Adrenal gland (tissue), 12 donors: Measurements from ENCODE around the gene ACOX3. TPM values are rescaled to one million over a fixed set of nuclear protein-coding genes. Genes with fewer than 3 reads are reported as not detected.

Experiments used
- DNase-seq, 7 donors: peaks; one replicate each; pipeline ENCODE4 v3.0.0-alpha.2; 2019 to 2020
- H3K27ac ChIP-seq, 5 donors: fragments of 200-600 bp; sonication (generic) in 4 of 5; 1 replicate in 3 of 5; 2 replicates in 2 of 5; pipeline versions ENCODE4 v1.5.1 to v1.8.0; 2016 to 2020; ENCODE audit warnings: mild to moderate bottlenecking in 1 of 5
- H3K27me3 ChIP-seq: fragments of 200-600 bp; 2 replicates; pipeline ENCODE4 v1.8.0; 2021
- H3K36me3 ChIP-seq, 2 donors: fragments of 200-600 bp; replicated peaks in 1 of 2; 1 replicate in 1 of 2; 2 replicates in 1 of 2; pipeline versions ENCODE4 v1.5.1 to v1.8.0; 2018 to 2022
- H3K4me1 ChIP-seq, 2 donors: fragments of 200-600 bp; replicated peaks in 1 of 2; 1 replicate in 1 of 2; 2 replicates in 1 of 2; pipeline versions ENCODE4 v1.5.1 to v1.8.0; 2018 to 2021
- H3K4me3 ChIP-seq, 4 donors: fragments of 200-600 bp; sonication (generic) in 3 of 4; one replicate each; pipeline ENCODE4 v1.5.1; 2016 to 2018
- H3K9me3 ChIP-seq, 3 donors: fragments of 200-600 bp; sonication (generic) in 1 of 3; replicated peaks in 1 of 3; 1 replicate in 2 of 3; 2 replicates in 1 of 3; pipeline versions ENCODE4 v1.5.1 to v1.8.0; 2016 to 2021
- POLR2A ChIP-seq, 2 donors: fragments of 450-650 bp; IDR thresholded peaks; one replicate each; pipeline ENCODE4 v1.6.1; 2017; ENCODE audit warnings: antibody characterized with exemption in 2 of 2, mild to moderate bottlenecking in 2 of 2, moderate library complexity in 1 of 2
- WGBS, 4 donors: extraction: QIAGEN DNeasy Blood & Tissue Kit in 2 of 4; methylation state at CpG; one replicate each; pipeline versions ENCODE4 v1.1.5 to v1.1.7; 2013 to 2017; 5-methylcytosine and 5-hydroxymethylcytosine counted together
- intact Hi-C, 2 donors: fragments of 100-400 bp; cut with DNase I; formaldehyde crosslinking; loops; one replicate each; pipeline versions ENCODE4 v1.14.1 to v1.15.0; 2022 to 2023
- polyA plus RNA-seq, 3 donors: library from polyadenylated mRNA; stranded (reverse); fragments of 200-250 nt in 2 of 3; fragments of 350-450 nt in 1 of 3; fragmentation: Illumina TruSeq in 1 of 3; extraction: RNeasy Lipid Tissue Mini Kit (QIAGEN cat#74804) in 1 of 3; gene quantifications; one replicate each; pipeline ENCODE4 v1.2.3, GENCODE V29; 2013 to 2014
- total RNA-seq, 9 donors: library from RNA; depleted of rRNA in 4 of 9; stranded (reverse); fragments of >200 nt in 4 of 9; fragments of 120-200 nt in 1 of 9; fragmentation: NEBNext Ultra II Directional in 1 of 9; extraction: Animal tissue kit (Norgen Biotek cat#: 25700) in 1 of 9; gene quantifications; one replicate each; pipeline versions ENCODE4 v1.1.0 to v1.2.4, GENCODE V29; 2013 to 2023
- TF ChIP-seq, protein P1 (sequence below), 6 experiments: fragments of 450-650 bp in 4 of 6; fragments of 200-600 bp in 2 of 6; sonication (generic) in 1 of 6; IDR thresholded peaks; 1 replicate in 5 of 6; 2 replicates in 1 of 6; pipeline versions ENCODE4 v1.5.1 to v1.8.0; 2016 to 2021; ENCODE audit warnings: antibody characterized with exemption in 6 of 6, mild to moderate bottlenecking in 2 of 6, moderate library complexity in 1 of 6
- donor health status: healthy with polysubstance abuse.
- donor health status: Bipolar disorder and iron deficiency.
- donor health status: DM: yes; HTN: yes; CAD: no.
- donor health status: DM: no; HTN: no; CAD: no.
- donor health status: DM: no; HTN: no; CAD: no.
- donor health status: DM: yes; HTN: yes; CAD: no.

ACOX3 gene
- total and polyA plus RNA-seq, 12 donors: 10.4 to 44.2 (median 26.3) TPM

DNA sequence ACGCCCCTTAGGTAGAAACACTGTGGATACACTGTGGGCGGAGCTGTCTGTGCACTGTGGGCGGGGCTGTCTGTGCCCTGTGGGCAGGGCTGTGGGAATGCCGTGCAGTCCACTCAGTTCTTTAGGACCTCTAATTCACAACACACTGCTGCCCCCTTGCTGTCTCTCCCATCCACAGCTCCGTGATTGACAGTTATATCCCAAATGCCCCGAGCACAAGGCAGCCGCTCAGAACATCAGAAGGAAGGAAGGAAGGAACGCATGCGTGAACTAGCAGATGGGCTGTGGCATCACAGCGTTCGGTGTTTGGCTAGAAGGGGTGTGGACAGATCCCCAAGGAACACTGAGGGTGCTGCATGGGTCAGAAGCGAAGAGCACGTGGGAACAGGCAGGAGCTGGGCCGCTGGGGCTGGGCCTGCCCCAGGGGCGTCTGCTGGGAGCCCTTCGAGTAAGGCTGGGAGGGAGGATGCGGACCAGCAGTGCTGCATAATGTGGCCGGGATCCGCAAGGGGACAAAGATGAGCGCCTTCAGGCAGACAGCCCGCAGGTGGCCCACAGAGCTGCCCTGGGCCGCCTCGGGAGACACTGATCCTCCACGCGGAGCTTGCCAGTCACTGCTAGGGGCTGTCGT lies 29.8 kb downstream of the ACOX3 start:
- H3K4me1 ChIP-seq: no peaks in the 10 kb centered on the region
- no peaks in the 10 kb centered on the region for H3K9me3 ChIP-seq
- intact Hi-C loops: no loop called here
- H3K4me3 ChIP-seq: no peak overlapping the region
- peak in 1 of 7 donors; percentile 38 for DNase-seq
- WGBS, 4 donors: 62 to 81% (median 79%) methylated on average over 11 to 26 of the region's 26 CpGs
- H3K27me3 ChIP-seq: no peaks in the 10 kb centered on the region
- peaks cover 0 to 39% of the 10 kb centered on the region in 2 donors for H3K36me3 ChIP-seq
- no peak overlapping the region for H3K27ac ChIP-seq
- TF ChIP-seq, protein P1, sequence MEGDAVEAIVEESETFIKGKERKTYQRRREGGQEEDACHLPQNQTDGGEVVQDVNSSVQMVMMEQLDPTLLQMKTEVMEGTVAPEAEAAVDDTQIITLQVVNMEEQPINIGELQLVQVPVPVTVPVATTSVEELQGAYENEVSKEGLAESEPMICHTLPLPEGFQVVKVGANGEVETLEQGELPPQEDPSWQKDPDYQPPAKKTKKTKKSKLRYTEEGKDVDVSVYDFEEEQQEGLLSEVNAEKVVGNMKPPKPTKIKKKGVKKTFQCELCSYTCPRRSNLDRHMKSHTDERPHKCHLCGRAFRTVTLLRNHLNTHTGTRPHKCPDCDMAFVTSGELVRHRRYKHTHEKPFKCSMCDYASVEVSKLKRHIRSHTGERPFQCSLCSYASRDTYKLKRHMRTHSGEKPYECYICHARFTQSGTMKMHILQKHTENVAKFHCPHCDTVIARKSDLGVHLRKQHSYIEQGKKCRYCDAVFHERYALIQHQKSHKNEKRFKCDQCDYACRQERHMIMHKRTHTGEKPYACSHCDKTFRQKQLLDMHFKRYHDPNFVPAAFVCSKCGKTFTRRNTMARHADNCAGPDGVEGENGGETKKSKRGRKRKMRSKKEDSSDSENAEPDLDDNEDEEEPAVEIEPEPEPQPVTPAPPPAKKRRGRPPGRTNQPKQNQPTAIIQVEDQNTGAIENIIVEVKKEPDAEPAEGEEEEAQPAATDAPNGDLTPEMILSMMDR (IDR thresholded peaks at IDR 0.05): peak in 2 of 6 experiments; percentile 25 to 26
- no peak for TF ChIP-seq POLR2A (IDR thresholded peaks at IDR 0.05)

DNA sequence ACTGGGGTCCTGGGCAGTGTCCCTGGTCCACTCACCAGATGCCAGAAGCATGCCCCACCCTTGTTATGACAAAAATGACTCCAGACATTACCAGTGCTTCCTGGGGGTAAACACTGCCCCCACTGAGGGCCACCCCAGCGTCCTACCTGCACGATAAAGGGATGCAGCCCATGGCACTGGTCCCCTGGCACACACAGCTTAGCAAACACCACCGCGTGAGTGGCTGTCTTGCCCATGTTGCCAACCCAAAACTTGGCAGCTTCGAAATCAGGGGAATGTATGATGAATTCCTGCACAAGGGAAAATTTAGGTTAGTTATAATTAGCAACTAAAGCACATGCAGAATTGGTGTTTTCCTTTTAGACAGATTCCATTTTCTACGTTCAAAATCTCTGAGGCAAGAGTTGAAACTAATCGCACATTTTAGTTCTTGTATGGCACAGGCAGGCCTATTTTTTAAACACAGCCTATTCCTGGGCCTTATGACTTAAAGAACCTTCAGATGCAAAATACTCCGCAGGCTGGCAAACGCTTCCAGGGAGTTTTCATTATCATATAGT lies 30.4 kb downstream of the ACOX3 start:
- no peaks in the 10 kb centered on the region for H3K27me3 ChIP-seq
- no peak overlapping the region for H3K4me3 ChIP-seq
- TF ChIP-seq POLR2A (IDR thresholded peaks at IDR 0.05): no peak
- TF ChIP-seq, protein P1 (IDR thresholded peaks at IDR 0.05): no peak
- no peak for DNase-seq
- intact Hi-C loops: no loop called here
- H3K4me1 ChIP-seq: no peaks in the 10 kb centered on the region
- WGBS, 4 donors: 91 to 93% (median 92%) methylated on average over 9 of the region's 9 CpGs
- H3K27ac ChIP-seq: no peak overlapping the region
- peaks cover 0 to 39% of the 10 kb centered on the region in 2 donors for H3K36me3 ChIP-seq
- no peaks in the 10 kb centered on the region for H3K9me3 ChIP-seq

DNA sequence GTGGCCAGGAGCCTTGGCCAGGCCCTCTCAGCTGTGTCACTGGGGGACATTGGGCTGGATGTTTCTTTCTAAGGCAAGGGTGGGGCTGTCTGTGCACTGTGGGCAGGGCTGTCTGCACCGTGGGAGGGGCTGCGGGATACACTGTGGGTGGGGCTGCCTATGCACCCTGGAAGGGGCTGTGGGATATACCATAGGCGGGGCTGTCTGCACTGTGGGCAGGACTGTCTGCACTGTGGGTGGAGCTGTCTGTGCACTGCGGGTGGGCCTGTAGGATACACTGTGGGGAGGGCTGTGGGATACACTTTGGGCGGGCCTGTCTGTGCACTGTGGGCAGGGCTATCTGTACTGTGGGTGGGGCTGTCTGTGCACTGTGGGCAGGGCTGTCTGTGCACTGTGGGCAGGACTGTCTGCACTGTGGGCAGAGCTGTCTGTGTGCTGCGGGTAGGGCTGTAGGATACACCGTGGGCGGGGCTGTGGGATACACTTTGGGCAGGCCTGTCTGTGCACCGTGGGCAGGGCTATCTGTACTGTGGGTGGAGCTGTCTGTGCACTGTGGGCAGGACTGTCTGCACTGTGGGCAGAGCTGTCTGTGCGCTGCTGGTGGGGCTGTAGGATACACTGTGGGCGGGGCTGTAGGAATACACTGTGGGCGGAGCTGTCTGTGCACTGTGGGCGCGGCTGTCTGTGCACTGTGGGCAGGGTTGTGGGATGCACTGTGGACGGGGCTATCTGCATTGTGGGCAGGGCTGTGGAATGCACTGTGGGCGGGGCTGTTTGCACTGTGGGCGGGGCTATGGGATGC lies 31.1 kb downstream of the ACOX3 start:
- intact Hi-C loops: no loop called here
- 79 to 89% (median 85%) methylated on average over 11 to 17 of the region's 17 CpGs for WGBS, 4 donors
- TF ChIP-seq, protein P1 (IDR thresholded peaks at IDR 0.05): no peak
- TF ChIP-seq POLR2A (IDR thresholded peaks at IDR 0.05): no peak
- Histone ChIP-seq H3K4me1 (no peaks in the 10 kb centered on the region), H3K36me3 (peaks cover 0 to 36% of the 10 kb centered on the region in 2 donors), H3K27me3 (no peaks in the 10 kb centered on the region), H3K9me3 (no peaks in the 10 kb centered on the region), H3K4me3 (no peak overlapping the region), H3K27ac (no peak overlapping the region)
- DNase-seq: no peak

DNA sequence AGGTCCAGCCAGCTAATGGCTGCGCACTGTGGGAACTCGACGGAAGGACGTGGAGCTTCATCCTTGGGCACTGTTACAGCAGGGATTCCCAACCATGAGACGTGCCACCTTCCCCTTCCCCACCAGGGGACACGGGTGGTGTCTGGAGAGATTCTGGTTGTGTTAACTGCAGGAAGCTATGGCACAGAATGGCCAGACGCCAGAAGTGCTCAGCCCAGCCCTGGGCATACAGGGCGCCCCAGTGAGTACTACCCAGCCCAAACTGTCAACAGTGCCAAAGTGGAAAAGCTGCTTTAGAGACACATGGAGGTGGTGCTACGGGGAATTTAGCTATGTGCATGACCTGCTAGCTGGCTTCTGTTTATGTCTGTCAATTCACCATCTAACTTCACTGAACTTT lies 32.8 kb downstream of the ACOX3 start:
- Histone ChIP-seq H3K9me3 (no peaks in the 10 kb centered on the region), H3K4me3 (no peak overlapping the region), H3K27ac (no peak overlapping the region), H3K36me3 (peaks cover 0 to 26% of the 10 kb centered on the region in 2 donors), H3K27me3 (no peaks in the 10 kb centered on the region), H3K4me1 (peaks cover 0 to 5% of the 10 kb centered on the region in 2 donors)
- no peak for DNase-seq
- intact Hi-C loops: no loop called here
- WGBS, 4 donors: 90 to 98% (median 94%) methylated on average over 9 of the region's 9 CpGs
- no peak for TF ChIP-seq POLR2A (IDR thresholded peaks at IDR 0.05)
- TF ChIP-seq, protein P1 (IDR thresholded peaks at IDR 0.05): no peak
